ENCODE data around the gene IRF2BP2. TPM values are rescaled to one million over a fixed set of nuclear protein-coding genes. Genes with fewer than 3 reads are reported as not detected.

Gene IRF2BP2
- total and polyA plus RNA-seq, 2 of the 13 experiments (the other 11 are each of a cell fraction or from before 2014, with no cell fraction given) = 140 to 147 TPM

DNA sequence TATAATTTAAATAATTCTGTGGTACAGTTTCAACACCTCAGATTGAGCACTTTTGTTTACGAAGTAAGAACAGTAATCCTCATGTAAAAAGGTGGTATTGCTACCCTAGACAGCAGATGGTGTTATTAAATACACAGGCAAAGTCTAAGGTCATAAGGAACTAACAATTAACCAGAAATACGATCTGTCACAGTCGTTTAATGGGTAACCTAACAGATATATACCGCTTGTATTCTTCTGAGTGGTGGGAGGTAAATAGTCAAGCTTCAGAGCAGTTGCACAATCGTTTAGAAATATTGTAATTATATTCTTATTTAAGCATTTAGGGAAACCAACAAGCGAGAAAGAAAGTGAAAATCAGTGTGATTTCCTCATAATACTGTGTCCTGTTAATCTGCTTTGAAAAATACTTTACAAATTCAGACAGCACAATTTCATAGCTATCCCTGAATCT lies 9.8 kb upstream of the IRF2BP2 start (continued):
- TF ChIP-seq, protein P1, sequence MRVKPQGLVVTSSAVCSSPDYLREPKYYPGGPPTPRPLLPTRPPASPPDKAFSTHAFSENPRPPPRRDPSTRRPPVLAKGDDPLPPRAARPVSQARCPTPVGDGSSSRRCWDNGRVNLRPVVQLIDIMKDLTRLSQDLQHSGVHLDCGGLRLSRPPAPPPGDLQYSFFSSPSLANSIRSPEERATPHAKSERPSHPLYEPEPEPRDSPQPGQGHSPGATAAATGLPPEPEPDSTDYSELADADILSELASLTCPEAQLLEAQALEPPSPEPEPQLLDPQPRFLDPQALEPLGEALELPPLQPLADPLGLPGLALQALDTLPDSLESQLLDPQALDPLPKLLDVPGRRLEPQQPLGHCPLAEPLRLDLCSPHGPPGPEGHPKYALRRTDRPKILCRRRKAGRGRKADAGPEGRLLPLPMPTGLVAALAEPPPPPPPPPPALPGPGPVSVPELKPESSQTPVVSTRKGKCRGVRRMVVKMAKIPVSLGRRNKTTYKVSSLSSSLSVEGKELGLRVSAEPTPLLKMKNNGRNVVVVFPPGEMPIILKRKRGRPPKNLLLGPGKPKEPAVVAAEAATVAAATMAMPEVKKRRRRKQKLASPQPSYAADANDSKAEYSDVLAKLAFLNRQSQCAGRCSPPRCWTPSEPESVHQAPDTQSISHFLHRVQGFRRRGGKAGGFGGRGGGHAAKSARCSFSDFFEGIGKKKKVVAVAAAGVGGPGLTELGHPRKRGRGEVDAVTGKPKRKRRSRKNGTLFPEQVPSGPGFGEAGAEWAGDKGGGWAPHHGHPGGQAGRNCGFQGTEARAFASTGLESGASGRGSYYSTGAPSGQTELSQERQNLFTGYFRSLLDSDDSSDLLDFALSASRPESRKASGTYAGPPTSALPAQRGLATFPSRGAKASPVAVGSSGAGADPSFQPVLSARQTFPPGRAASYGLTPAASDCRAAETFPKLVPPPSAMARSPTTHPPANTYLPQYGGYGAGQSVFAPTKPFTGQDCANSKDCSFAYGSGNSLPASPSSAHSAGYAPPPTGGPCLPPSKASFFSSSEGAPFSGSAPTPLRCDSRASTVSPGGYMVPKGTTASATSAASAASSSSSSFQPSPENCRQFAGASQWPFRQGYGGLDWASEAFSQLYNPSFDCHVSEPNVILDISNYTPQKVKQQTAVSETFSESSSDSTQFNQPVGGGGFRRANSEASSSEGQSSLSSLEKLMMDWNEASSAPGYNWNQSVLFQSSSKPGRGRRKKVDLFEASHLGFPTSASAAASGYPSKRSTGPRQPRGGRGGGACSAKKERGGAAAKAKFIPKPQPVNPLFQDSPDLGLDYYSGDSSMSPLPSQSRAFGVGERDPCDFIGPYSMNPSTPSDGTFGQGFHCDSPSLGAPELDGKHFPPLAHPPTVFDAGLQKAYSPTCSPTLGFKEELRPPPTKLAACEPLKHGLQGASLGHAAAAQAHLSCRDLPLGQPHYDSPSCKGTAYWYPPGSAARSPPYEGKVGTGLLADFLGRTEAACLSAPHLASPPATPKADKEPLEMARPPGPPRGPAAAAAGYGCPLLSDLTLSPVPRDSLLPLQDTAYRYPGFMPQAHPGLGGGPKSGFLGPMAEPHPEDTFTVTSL (CRISPR knock-in tag; IDR thresholded peaks at IDR 0.05; ENCODE audit: borderline replicate concordance) = peak; percentile 58; the same call in 1 of the 2 replicates
- TF ChIP-seq NR3C1 (CRISPR knock-in tag; IDR thresholded peaks at IDR 0.05) (no peak), ARHGAP35 (CRISPR knock-in tag; IDR thresholded peaks at IDR 0.05; ENCODE audit: borderline replicate concordance) (no peak), FOXP1 (IDR thresholded peaks at IDR 0.05) (peak; percentile 75), FOXP1 (CRISPR knock-in tag; IDR thresholded peaks at IDR 0.05) (peak; percentile 96), NAIF1 (CRISPR knock-in tag; IDR thresholded peaks at IDR 0.05; ENCODE audit: borderline replicate concordance) (peak; percentile 4; the same call in 1 of the 2 replicates), MBNL3 (CRISPR knock-in tag; conservative IDR thresholded peaks at IDR 0.05) (no peak), KMT2A (CRISPR knock-in tag; IDR thresholded peaks at IDR 0.05) (no peak), ZFP82 (CRISPR knock-in tag; IDR thresholded peaks at IDR 0.05; ENCODE audit: borderline replicate concordance) (no peak), ZZZ3 (CRISPR knock-in tag; IDR thresholded peaks at IDR 0.05; ENCODE audit: borderline replicate concordance) (no peak), POLR2AphosphoS2 (IDR thresholded peaks at IDR 0.05; ENCODE audit: low read depth, low read length) (0 out of 2 replicates have a peak, but pooled peaks have one; percentile 42), ZHX2 (IDR thresholded peaks at IDR 0.05; ENCODE audit: low read depth) (no peak), ZHX2 (CRISPR knock-in tag; IDR thresholded peaks at IDR 0.05; ENCODE audit: borderline replicate concordance) (no peak), ZNF205 (CRISPR knock-in tag; IDR thresholded peaks at IDR 0.05) (peak; percentile 99)
- TF ChIP-seq, protein P2, sequence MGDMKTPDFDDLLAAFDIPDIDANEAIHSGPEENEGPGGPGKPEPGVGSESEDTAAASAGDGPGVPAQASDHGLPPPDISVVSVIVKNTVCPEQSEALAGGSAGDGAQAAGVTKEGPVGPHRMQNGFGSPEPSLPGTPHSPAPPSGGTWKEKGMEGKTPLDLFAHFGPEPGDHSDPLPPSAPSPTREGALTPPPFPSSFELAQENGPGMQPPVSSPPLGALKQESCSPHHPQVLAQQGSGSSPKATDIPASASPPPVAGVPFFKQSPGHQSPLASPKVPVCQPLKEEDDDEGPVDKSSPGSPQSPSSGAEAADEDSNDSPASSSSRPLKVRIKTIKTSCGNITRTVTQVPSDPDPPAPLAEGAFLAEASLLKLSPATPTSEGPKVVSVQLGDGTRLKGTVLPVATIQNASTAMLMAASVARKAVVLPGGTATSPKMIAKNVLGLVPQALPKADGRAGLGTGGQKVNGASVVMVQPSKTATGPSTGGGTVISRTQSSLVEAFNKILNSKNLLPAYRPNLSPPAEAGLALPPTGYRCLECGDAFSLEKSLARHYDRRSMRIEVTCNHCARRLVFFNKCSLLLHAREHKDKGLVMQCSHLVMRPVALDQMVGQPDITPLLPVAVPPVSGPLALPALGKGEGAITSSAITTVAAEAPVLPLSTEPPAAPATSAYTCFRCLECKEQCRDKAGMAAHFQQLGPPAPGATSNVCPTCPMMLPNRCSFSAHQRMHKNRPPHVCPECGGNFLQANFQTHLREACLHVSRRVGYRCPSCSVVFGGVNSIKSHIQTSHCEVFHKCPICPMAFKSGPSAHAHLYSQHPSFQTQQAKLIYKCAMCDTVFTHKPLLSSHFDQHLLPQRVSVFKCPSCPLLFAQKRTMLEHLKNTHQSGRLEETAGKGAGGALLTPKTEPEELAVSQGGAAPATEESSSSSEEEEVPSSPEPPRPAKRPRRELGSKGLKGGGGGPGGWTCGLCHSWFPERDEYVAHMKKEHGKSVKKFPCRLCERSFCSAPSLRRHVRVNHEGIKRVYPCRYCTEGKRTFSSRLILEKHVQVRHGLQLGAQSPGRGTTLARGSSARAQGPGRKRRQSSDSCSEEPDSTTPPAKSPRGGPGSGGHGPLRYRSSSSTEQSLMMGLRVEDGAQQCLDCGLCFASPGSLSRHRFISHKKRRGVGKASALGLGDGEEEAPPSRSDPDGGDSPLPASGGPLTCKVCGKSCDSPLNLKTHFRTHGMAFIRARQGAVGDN (CRISPR knock-in tag; IDR thresholded peaks at IDR 0.05) = no peak

Measured in HepG2 (cell line).